HG03175 (cell line): Measurements from ENCODE around the gene RS1.

Experiments
- ATAC-seq: cut with Tn5 transposase; IDR thresholded peaks from one replicate; pipeline ENCODE4 v1.9.1; 2021; ENCODE audit warnings: mild to moderate bottlenecking, moderate library complexity; ENCODE audit not compliant: unreplicated experiment

Gene RS1

GRCh38 chrX:18607966-18608365 is 63.9 kb downstream of the RS1 start:
- no peak for ATAC-seq

- no peak for ATAC-seq
These were observed 73.5 kb downstream of the RS1 start for GRCh38 chrX:18598413-18598812.

- no peak for ATAC-seq
These were observed 75.8 kb downstream of the RS1 start for GRCh38 chrX:18596096-18596495.

GRCh38 chrX:18594079-18594478 is 77.8 kb downstream of the RS1 start:
- ATAC-seq, result no peak

- no peak for ATAC-seq
These were observed 80.1 kb downstream of the RS1 start for GRCh38 chrX:18591834-18592233.
